GF-D8 (cell line): Measurements from ENCODE around the gene PTGR3.
"Not testable (repeated sequence)": the region's sequence is repeated elsewhere in the genome, so short reads cannot be mapped to it uniquely, and the experiment has no call there.

Experiments used
- DNase-seq: peaks from one replicate; lab custom pipeline; 2025; lab: John Stamatoyannopoulos, UW

Gene PTGR3

GRCh38 chr18:75202696-75203365, 6.1 kb downstream of the PTGR3 start:
- DNase-seq, result no peak

- no peak for DNase-seq
Measured at GRCh38 chr18:75201282-75202270, 7.4 kb downstream of the PTGR3 start.

- DNase-seq, result no peak
Measured at GRCh38 chr18:75200605-75201280, 8.2 kb downstream of the PTGR3 start.

GRCh38 chr18:75200071-75200470, 8.9 kb downstream of the PTGR3 start:
- DNase-seq, result no peak

GRCh38 chr18:75199327-75199726, 9.6 kb downstream of the PTGR3 start:
- no peak for DNase-seq

GRCh38 chr18:75198036-75198435, 10.9 kb downstream of the PTGR3 start:
- no peak for DNase-seq

- no peak for DNase-seq
Measured at GRCh38 chr18:75192899-75193298, 16.0 kb downstream of the PTGR3 start.

- DNase-seq, result no peak
Measured at GRCh38 chr18:75189696-75190095, 19.2 kb downstream of the PTGR3 start.

- not testable (repeated sequence) for DNase-seq
Measured at GRCh38 chr18:75187702-75188101, 21.2 kb downstream of the PTGR3 start.

GRCh38 chr18:75185460-75185859, 23.5 kb downstream of the PTGR3 start:
- no peak for DNase-seq

- DNase-seq, result no peak
Measured at GRCh38 chr18:75183973-75184493, 24.9 kb downstream of the PTGR3 start.

GRCh38 chr18:75183524-75183923, 25.4 kb downstream of the PTGR3 start:
- no peak for DNase-seq

- DNase-seq, result no peak
Measured at GRCh38 chr18:75179819-75180600, 28.9 kb downstream of the PTGR3 start.

GRCh38 chr18:75178376-75178775, 30.6 kb downstream of the PTGR3 start:
- DNase-seq, result no peak

- no peak for DNase-seq
Measured at GRCh38 chr18:75176849-75177248, 32.1 kb downstream of the PTGR3 start.

GRCh38 chr18:75173738-75174137, 35.2 kb downstream of the PTGR3 start:
- DNase-seq, result no peak

- no peak for DNase-seq
Measured at GRCh38 chr18:75173125-75173432, 35.9 kb downstream of the PTGR3 start.

- no peak for DNase-seq
Measured at GRCh38 chr18:75172299-75173124, 36.4 kb downstream of the PTGR3 start.

- no peak for DNase-seq
Measured at GRCh38 chr18:75170916-75171315, 38.0 kb downstream of the PTGR3 start.

GRCh38 chr18:75170022-75170789, 38.7 kb downstream of the PTGR3 start:
- DNase-seq, result no peak
